ENCODE measurements around the gene EIF5AL1. TPM values are rescaled to one million over a fixed set of nuclear protein-coding genes. Genes with fewer than 3 reads are reported as not detected.
"Not testable (repeated sequence)": the region's sequence is repeated elsewhere in the genome, so short reads cannot be mapped to it uniquely, and the experiment has no call there.

The EIF5AL1 gene
- total RNA-seq, 2 experiments from 2014 or later: 0.53 to 0.83 TPM

- POLR2A ChIA-PET; H3K36me3 Mint-ChIP-seq (ENCODE audit: low read depth); H3K27ac Mint-ChIP-seq; H3K4me1 Mint-ChIP-seq (ENCODE audit: low read depth); H3K9me3 Mint-ChIP-seq (ENCODE audit: insufficient read depth); ATAC-seq; CTCF ChIA-PET; DNase-seq; H3K27me3 Mint-ChIP-seq (ENCODE audit: low read depth); H3K4me3 Mint-ChIP-seq: not testable (repeated sequence)
Measured at GRCh38 chr10:79523157-79523853, 11.0 kb downstream of the EIF5AL1 start.

DNA sequence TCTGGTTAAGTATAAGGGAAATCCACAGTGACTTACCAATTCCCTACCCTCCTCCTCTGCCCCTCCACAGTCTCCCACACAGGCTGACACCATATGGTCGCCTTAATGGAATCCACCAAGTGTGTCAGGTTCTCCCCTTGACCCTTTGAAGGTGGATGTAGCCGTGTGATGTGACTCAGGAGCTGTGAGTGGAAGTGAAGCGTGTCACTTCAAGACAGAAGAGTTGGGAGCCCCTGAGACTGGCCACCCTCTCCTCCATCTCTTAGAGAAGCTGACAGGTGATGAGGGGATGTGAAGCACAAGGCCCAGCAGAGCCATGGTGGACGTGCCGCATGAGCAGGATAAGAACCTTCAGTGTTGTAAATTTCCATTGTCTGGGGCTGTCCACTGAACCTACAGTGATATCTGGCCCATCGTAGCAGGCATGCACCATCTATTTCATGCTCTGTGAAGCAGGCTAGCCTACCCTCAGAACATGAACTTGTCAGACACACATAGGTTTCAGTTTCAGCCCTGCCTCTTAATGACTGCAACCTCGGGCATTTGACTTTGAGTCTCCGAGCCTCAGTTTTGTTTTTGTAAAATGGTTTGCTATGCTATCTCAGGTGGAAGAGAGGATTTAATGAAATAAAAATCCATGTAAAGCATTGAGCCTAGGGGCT lies 12.8 kb downstream of the EIF5AL1 start:
- H3K27ac Mint-ChIP-seq: peak overlapping the region; percentile 25
- DNase-seq; H3K4me3 Mint-ChIP-seq; CTCF ChIA-PET; H3K27me3 Mint-ChIP-seq (ENCODE audit: low read depth); POLR2A ChIA-PET; H3K4me1 Mint-ChIP-seq (ENCODE audit: low read depth); ATAC-seq; H3K9me3 Mint-ChIP-seq (ENCODE audit: insufficient read depth); H3K36me3 Mint-ChIP-seq (ENCODE audit: low read depth): not testable (repeated sequence)

DNA sequence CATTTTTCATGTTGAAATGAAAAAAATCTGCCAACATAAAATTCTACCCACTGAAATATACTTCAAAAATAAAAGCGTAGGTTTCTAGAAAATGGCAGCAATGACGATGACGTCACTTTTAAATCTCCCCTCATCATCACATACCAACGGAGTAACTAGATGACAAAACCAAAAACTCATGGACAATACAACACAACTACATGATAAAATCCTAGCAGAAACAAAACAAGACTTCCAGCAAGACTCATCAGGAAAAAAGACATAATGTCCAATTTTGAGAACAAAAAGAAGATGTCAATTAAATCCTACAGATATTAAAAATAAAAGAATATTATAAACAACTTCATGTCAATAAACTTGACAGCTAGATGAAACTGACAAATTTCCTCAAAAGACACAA lies 15.9 kb downstream of the EIF5AL1 start:
- H3K4me1 Mint-ChIP-seq (ENCODE audit: low read depth); H3K27me3 Mint-ChIP-seq (ENCODE audit: low read depth); H3K9me3 Mint-ChIP-seq (ENCODE audit: insufficient read depth); POLR2A ChIA-PET; H3K27ac Mint-ChIP-seq; H3K4me3 Mint-ChIP-seq; H3K36me3 Mint-ChIP-seq (ENCODE audit: low read depth); DNase-seq; ATAC-seq: not testable (repeated sequence)
- CTCF ChIA-PET: interaction anchor here (1.5 kb wide), 1 partner anchor 9 kb away, joined by 3 read pairs; no protein-coding TSS in a partner anchor

DNA sequence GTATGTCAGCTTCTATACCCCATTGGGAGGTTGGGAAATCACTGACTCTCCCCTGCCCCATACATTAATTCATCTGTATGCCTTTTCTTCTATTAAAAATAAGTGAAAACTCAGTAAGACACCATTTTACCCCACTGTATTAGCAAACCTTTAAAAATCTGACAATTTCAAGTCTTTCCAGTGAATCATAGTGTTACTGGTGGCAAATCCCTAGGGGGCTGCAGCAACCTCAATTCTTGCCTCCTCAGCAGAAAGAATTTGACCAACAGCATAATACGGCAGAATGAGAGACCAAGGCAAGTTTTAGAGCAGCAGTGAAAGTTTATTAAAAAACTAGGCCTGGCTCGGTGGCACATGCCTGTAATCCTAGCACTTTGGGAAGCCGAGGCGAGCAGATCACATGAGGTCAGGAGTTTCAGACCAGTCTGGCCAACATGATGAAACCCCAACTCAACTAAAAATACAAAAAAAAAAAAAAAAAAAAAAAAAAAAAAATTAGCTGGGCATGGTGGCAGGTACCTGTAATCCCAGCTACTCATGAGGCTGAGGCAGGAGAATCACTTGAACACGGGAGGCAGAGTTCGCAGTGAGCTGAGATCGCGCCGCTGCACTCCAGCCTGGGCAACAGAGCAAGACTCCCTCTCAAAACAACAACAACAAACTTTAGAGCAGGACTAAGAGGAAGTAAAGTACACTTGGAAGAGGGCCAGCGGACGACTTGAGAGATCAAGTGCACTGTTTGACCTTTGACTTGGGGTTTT lies 21.0 kb downstream of the EIF5AL1 start:
- H3K36me3 Mint-ChIP-seq (ENCODE audit: low read depth); H3K9me3 Mint-ChIP-seq (ENCODE audit: insufficient read depth); CTCF ChIA-PET; H3K27ac Mint-ChIP-seq; DNase-seq; H3K4me3 Mint-ChIP-seq; H3K4me1 Mint-ChIP-seq (ENCODE audit: low read depth); POLR2A ChIA-PET; H3K27me3 Mint-ChIP-seq (ENCODE audit: low read depth); ATAC-seq: not testable (repeated sequence)

DNA sequence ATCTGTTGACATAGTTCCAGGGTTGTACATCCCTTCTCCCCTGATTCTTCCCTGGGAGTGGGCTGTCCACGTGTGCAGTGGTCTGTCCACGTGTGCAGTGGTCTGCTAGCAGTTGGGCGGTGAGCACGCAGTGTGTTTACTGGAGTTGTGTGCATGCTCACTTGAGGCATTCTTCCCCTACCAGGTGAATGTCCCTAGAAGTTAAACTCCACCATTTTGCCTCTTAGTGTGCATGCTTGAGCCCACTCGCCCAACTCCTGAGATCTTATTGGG lies 21.5 kb downstream of the EIF5AL1 start:
- ATAC-seq; H3K9me3 Mint-ChIP-seq (ENCODE audit: insufficient read depth); H3K36me3 Mint-ChIP-seq (ENCODE audit: low read depth); CTCF ChIA-PET; H3K4me1 Mint-ChIP-seq (ENCODE audit: low read depth); POLR2A ChIA-PET; DNase-seq; H3K27ac Mint-ChIP-seq; H3K27me3 Mint-ChIP-seq (ENCODE audit: low read depth); H3K4me3 Mint-ChIP-seq: not testable (repeated sequence)

DNA sequence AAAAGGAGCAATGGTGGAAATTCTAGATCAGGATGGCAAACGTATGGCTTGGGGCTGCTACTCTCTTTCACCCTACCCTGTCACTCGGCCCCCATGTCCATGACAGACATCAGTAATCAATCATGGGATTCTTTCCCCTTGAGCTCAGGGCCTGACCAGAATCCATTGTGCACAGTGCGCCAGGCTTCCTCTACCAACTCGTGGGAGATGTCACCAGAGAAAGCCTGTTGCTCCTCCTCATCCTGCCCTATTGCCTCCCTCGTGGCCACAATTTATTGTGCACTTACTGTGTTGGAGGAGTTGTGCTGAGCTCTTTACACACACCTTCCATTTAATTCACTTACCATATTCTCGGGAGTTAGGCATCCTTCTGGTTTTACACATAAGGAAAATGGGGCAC lies 26.0 kb downstream of the EIF5AL1 start:
- CTCF ChIA-PET: interaction anchor here (2.0 to 2.3 kb wide), 2 partner anchors 14 to 509 kb away, joined by 5 to 8 read pairs; no protein-coding TSS in a partner anchor
- H3K27ac Mint-ChIP-seq; H3K4me1 Mint-ChIP-seq (ENCODE audit: low read depth); H3K27me3 Mint-ChIP-seq (ENCODE audit: low read depth); DNase-seq; POLR2A ChIA-PET; H3K9me3 Mint-ChIP-seq (ENCODE audit: insufficient read depth); ATAC-seq; H3K4me3 Mint-ChIP-seq; H3K36me3 Mint-ChIP-seq (ENCODE audit: low read depth): not testable (repeated sequence)

DNA sequence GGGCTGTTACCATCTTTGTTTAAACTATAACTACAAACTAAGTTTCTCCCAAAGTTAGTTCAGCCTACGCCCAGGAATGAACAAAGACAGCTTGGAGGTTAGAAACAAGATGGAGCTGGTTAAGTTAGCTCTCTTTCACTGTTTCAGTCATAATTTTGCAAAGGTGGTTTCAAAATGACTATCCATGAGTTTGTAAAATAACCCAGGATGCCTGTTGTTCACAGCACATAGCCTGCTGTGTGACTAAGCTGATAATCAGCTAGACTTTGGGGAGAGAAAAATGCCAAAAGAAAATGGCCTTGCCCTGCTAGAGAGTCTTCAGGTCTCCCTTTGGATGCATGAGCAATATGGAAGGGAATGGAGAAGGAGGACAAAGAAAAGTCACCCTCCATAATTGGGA lies 28.6 kb downstream of the EIF5AL1 start:
- H3K36me3 Mint-ChIP-seq (ENCODE audit: low read depth); ATAC-seq; H3K27me3 Mint-ChIP-seq (ENCODE audit: low read depth); DNase-seq; H3K4me1 Mint-ChIP-seq (ENCODE audit: low read depth); H3K4me3 Mint-ChIP-seq; H3K9me3 Mint-ChIP-seq (ENCODE audit: insufficient read depth); POLR2A ChIA-PET; H3K27ac Mint-ChIP-seq: not testable (repeated sequence)
- CTCF ChIA-PET: interaction anchor here (0.7 kb wide), 1 partner anchor 13 kb away, joined by 3 read pairs; no protein-coding TSS in a partner anchor

GRCh38 chr10:79542626-79543025 lies 30.3 kb downstream of the EIF5AL1 start:
- no peaks in the 10 kb centered on the region for H3K36me3 Mint-ChIP-seq (ENCODE audit: low read depth)
- H3K4me1 Mint-ChIP-seq (ENCODE audit: low read depth): peaks cover 14% of the 10 kb centered on the region
- POLR2A ChIA-PET: no interaction called here
- peaks cover 4% of the 10 kb centered on the region for H3K27me3 Mint-ChIP-seq (ENCODE audit: low read depth)
- DNase-seq (no peak), ATAC-seq (no peak)
- CTCF ChIA-PET: no interaction called here
- H3K9me3 Mint-ChIP-seq (ENCODE audit: insufficient read depth): no peaks in the 10 kb centered on the region
- no peak overlapping the region for H3K27ac Mint-ChIP-seq
- H3K4me3 Mint-ChIP-seq: no peak overlapping the region

- H3K36me3 Mint-ChIP-seq (ENCODE audit: low read depth); CTCF ChIA-PET; H3K4me3 Mint-ChIP-seq; H3K27me3 Mint-ChIP-seq (ENCODE audit: low read depth); H3K9me3 Mint-ChIP-seq (ENCODE audit: insufficient read depth); H3K27ac Mint-ChIP-seq; POLR2A ChIA-PET; ATAC-seq: not testable (repeated sequence)
- peaks cover 27% of the 10 kb centered on the region for H3K4me1 Mint-ChIP-seq (ENCODE audit: low read depth)
- DNase-seq: peak; percentile 2
Measured at GRCh38 chr10:79544408-79544807, 32.1 kb downstream of the EIF5AL1 start.

GRCh38 chr10:79544926-79545659 lies 32.8 kb downstream of the EIF5AL1 start:
- H3K27ac Mint-ChIP-seq; CTCF ChIA-PET; ATAC-seq; H3K4me3 Mint-ChIP-seq; H3K27me3 Mint-ChIP-seq (ENCODE audit: low read depth); H3K36me3 Mint-ChIP-seq (ENCODE audit: low read depth); POLR2A ChIA-PET; H3K9me3 Mint-ChIP-seq (ENCODE audit: insufficient read depth): not testable (repeated sequence)
- peak; percentile 1 for DNase-seq
- peaks cover 27% of the 10 kb centered on the region for H3K4me1 Mint-ChIP-seq (ENCODE audit: low read depth)

DNA sequence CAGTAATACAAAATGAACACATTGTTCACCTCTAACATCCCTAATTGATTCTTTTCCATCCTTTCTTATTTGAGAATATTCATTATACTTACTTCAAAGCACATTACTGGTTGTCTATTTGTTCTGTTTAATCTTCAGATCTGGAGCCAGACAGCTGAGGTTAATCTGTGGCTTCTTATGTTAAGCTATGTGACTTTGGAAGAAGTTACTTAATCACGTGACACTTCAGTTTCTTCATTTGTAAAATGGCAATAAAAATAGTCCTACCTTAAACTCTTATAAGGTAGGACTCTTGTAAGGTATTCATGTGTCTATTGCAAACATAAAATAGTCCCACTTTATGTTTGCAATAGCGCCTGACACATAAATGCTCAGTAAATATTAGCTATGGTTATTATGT lies 34.8 kb downstream of the EIF5AL1 start:
- CTCF ChIA-PET: interaction anchor here (1.2 kb wide), 1 partner anchor 10 kb away, joined by 3 read pairs; no protein-coding TSS in a partner anchor
- POLR2A ChIA-PET; H3K4me3 Mint-ChIP-seq; ATAC-seq; H3K9me3 Mint-ChIP-seq (ENCODE audit: insufficient read depth); H3K36me3 Mint-ChIP-seq (ENCODE audit: low read depth); DNase-seq: not testable (repeated sequence)
- peaks cover 27% of the 10 kb centered on the region for H3K4me1 Mint-ChIP-seq (ENCODE audit: low read depth)
- H3K27me3 Mint-ChIP-seq (ENCODE audit: low read depth): peaks cover 10% of the 10 kb centered on the region
- peak overlapping the region; percentile 79 for H3K27ac Mint-ChIP-seq

- H3K27me3 Mint-ChIP-seq (ENCODE audit: low read depth): peaks cover 10% of the 10 kb centered on the region
- peak overlapping the region; percentile 13 for H3K4me3 Mint-ChIP-seq
- peaks cover 34% of the 10 kb centered on the region for H3K4me1 Mint-ChIP-seq (ENCODE audit: low read depth)
- no peaks in the 10 kb centered on the region for H3K9me3 Mint-ChIP-seq (ENCODE audit: insufficient read depth)
- DNase-seq (peak; percentile 32), ATAC-seq (peak; percentile 69)
- ChIA-PET POLR2A (no interaction called here), CTCF (interaction anchor here (1.2 kb wide), 1 partner anchor 11 kb away, joined by 3 read pairs; no protein-coding TSS in a partner anchor)
- H3K36me3 Mint-ChIP-seq (ENCODE audit: low read depth): no peaks in the 10 kb centered on the region
- peak overlapping the region; percentile 80 for H3K27ac Mint-ChIP-seq
Measured at GRCh38 chr10:79547973-79548372, 35.6 kb downstream of the EIF5AL1 start.
